DMS 273 treated with DMSO at 0.1 percent for 48 hours (cell line): ENCODE data around the gene CRABP2.

ENCODE experiments used
- DNase-seq: peaks from one replicate; lab custom pipeline; 2025; lab: John Stamatoyannopoulos, UW

Gene CRABP2

DNA sequence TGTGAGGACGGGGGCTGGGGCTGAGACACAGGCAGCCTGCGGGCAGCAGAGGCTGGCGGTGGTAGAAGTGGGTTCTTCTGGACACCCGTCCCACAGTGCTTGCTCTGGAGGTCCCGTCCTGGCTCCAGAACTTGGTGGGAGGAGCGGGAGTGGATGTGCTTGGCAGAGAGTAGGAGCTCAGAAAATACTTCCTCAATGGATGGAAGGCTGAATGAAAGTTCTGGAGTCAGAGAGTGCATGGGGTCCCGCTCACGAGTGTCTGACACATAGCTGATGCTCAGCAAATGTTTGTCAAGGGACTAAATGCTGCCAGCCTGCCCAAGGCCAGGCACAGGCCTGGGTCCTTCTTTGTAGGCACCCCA lies 14.7 kb downstream of the CRABP2 start:
- DNase-seq, result no peak

DNA sequence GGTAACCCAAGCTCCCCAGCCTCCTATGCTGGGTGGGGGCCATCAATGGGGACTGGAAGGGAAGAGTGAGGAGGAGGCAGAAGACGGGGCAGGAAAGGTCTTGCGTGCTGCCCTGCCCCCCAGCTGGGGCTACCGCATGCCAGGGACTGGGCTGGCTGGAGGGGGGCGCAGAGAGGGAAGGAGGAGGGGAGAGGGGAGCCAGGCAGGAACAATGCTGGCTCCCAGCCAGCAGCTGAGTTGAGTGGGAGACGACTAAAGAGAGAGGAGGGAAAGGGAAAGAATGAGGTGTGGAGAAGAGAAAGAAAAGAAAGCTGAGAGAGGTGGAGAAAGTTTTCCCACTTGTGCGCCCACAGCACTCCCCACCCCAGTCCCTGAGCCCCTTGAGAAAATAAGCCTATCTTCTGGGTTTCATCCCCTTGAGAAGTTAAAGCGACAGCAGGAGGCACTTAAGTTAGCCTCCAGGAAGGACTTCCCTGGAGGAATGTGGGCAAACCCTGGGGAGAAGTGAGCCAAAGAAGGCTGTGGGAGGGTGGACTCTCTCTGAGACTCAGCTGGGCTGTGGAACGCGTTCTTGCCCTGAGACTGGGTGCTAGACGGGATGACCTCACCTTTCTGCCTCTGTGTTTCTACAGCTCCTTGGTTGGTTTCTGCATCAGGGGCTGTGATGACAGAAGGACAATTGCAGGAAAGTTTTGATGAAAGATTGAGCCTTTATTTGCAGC lies 15.3 kb downstream of the CRABP2 start:
- no peak for DNase-seq

DNA sequence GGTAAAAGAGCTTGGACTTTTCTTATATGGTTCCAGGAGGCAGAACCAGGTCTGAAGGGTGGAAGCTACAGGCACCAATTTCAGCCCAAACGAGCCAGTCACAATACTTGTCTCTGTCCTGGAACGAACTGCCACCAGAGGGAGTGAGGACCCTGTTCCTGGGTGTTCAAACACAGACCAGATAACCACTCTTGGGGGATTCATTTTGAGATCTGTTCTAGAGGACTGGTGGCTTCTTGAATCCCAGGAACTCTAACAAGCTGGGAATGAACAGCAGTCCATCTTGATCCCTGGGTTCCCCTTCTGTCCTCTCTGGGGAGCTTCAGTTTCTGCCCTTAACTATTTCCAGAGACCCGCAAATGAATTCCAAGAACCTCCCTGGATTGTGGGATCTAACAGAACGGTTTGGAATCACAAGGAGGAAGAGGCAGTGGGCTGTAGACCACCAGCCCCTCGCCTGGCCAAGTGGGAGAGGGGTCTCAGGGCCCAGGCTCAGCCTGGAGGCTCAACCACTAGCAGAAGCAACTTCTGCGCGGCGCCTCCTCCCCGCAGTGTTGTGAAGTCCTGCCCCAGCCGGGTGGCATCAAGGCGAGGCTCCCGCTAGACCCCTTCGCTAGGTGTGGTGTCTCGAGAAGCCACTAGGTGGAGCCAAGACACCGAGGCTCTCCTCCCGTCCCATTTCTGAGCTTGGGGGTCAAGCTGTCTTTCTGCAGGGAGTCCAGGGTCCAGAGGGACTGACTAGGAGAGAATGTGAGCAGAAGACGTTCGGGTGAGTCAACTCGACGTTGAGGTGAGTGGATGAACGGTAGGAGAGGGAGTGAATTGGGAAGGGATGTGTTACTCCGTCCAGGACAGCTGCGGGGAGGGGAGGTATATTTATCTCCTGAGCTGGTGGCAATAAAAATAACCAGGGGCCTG lies 16.1 kb downstream of the CRABP2 start:
- peak; percentile 62 for DNase-seq

DNA sequence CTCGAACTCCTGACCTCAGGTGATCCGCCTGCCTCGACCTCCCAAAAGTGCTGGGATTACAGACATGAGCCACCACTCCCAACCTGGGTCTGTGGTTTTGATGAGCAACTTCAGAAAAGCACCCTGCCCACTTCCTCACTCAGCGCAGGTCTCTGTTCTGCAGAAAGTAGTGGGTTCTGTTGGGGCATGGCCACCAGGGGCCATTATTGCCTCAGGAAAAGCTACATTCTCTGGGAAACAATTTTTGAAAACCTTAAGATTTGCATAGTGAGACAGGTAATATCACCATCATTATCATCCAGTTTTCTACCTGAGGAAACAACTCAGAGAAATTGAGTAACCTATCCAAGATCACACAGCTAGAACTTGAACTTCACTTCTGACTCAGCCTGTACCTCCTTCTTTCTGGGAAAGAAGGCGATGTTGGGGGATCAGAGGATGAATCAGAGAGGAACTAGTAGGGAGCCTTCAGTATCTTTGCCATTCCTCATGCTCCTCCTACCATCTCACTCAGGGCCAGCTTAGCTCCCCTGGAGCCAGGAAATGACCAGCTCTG lies 21.1 kb downstream of the CRABP2 start:
- DNase-seq, result no peak

- no peak for DNase-seq
Observed at GRCh38 chr1:156682166-156682890, 23.1 kb downstream of the CRABP2 start.

DNA sequence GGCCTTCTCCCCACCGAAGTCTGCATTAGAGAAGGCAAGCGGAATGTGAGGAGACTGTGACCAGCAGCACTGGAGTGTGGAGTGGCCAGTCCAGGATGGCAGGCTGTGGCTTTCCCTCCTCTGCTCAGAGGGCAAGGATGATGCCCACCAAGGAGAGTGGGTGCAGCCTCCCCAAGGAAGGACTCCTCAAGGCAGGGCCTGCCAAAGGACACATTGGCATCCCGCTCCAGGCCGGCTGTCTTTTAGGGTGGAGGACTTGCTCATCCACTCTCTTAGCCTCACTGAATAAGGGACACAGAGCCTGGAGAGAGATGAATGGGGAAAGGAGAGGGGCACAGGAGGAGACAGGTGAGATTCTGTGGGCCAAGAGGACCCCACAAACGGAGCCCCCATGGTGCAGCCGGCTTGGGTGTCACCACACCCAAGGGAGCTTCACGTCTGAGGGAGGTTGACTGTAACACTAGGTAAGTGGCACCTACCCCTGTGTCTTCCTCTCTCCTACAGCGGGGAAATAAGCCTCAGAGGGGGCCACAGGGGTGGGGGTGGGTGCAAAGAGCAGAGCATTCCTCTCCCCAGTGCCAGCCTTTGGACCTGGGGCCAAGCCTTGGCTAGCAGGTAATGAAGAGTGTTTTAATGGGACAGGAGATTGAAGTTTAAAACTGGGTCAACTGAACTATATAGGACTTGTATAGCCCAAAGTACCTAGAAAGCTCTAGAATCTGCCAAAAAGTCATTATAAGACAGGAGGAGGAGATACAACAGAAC lies 24.0 kb downstream of the CRABP2 start:
- DNase-seq, result no peak

DNA sequence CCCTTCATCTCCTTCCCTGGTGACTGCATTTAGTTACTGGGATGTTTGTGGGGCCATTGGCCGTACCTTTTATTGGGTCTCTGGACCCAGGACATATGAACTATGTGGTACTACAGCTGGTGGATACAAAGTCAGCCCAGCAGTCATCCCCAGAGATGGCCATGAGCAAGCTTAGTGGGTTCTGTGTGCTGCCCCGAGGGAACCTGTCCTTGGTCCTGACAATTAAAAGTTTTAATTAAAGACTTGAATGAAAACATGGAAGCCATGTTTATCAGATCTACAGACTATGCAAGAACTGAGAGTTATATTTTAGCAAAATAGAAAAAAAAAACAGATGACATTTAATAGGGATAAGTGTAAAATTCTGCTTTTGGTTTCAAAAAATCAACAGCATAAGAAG lies 25.3 kb downstream of the CRABP2 start:
- no peak for DNase-seq

DNA sequence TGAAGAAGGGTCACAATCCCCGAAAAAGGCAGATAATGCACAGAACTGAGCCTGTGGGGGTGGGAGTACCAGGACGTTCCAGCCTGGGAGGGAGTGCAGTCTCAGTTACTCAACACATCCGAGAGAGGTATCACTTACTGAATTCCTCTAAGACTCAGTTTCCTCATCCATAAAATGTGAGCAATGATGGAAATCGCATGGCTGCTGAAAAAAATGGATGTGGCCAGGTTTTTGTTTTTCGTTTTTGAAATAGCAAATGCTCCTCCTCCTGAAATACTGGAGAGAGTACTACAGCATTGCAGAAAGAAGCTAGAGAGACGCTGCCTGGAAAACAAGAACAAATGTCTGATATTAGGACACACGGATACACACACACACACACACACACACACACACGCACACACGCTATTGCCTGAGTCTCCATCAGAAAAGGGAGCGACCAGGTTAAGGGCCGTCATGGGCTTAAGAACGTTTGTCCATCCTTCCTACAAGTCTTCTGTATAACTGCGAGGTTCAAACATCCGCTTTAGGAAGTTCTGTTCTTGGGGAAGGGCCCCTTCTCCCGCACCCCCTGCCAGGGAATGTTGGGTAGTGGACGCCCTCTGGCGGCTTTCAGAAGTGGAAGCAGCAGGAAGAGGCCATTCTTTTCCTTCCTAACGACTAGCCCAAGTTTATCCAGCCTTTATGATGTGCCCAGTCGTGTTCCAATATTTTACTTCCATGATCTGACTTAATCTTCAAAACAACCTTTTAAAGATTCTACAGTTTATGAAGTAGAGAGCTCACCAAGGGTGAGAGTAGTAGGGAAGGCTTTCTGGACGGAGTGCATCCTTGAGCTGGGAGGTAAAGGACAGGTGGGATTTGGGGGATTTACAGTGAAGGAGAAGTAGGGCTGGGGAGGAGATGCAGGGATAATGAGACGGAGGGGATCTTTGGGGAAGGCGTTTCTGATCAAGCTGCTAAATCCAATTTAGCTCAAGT lies 27.5 kb downstream of the CRABP2 start:
- peak; percentile 61 for DNase-seq

GRCh38 chr1:156676820-156677615 lies 28.4 kb downstream of the CRABP2 start, which contains the start of gene NES:
TSS of gene NES (minus strand) at chr1:156677407. CDS start at chr1:156677264, 143 bp downstream.
- no peak for DNase-seq

- DNase-seq, result no peak
Observed at GRCh38 chr1:156676114-156676819, 29.1 kb downstream of the CRABP2 start.

- no peak for DNase-seq
Observed at GRCh38 chr1:156675210-156676113, 29.9 kb downstream of the CRABP2 start.

DNA sequence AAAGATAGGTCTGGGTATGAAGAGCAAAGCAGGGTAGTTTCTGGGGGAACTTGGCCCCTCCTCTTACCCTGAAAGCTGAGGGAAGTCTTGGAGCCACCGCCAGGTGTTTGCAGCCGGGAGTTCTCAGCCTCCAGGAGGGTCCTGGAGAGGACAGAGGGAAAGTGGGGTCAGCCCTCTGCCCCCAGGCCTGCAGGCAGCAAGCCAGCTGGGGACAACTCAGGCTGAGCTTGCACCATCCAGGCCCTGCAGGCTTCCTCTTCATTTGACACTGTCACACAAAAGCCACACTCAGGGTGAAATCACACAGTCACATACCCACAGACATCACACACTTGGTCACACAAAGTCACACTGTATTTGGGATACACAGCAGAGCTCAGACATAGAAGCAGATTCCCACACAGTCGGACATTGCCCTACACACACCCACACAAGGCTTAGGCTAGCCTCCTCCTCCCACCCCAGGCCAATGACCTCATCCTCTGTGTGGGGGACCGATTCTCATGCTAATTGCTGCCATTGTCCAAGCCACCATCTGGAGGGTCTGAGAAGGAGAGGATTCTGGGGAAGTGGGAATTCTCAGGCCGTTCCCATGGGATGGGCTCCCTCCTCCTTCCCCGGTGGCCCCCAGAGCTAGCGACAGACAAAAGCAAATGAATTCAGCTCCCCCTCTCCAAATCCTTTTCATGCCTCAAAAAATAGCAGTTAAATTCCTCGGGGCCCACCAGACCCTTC lies 31.8 kb downstream of the CRABP2 start:
- DNase-seq, result no peak

- no peak for DNase-seq
Observed at GRCh38 chr1:156671804-156672203, 33.6 kb downstream of the CRABP2 start.

DNA sequence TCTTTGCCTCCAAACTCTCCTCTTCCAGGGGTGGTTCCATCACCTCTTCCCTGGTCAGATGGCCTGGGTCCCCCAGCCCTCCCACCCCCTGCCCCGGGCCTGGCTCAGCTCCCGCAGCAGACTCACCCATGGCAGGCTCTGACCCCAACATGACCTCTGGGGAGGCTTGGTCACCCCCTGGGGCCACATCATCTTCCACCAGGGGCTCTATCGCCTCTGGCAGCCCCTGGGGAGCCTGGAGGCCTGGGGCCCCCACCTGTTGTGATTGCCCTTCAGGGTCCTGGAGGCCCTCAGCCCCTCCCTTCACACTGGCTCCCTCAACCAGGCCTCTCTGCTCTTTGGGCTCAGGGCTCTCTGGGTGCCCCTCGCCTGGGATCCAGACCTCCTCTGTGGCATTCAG lies 34.6 kb downstream of the CRABP2 start:
- DNase-seq, result no peak

- DNase-seq, result no peak
Observed at GRCh38 chr1:156670359-156670758, 35.0 kb downstream of the CRABP2 start.

DNA sequence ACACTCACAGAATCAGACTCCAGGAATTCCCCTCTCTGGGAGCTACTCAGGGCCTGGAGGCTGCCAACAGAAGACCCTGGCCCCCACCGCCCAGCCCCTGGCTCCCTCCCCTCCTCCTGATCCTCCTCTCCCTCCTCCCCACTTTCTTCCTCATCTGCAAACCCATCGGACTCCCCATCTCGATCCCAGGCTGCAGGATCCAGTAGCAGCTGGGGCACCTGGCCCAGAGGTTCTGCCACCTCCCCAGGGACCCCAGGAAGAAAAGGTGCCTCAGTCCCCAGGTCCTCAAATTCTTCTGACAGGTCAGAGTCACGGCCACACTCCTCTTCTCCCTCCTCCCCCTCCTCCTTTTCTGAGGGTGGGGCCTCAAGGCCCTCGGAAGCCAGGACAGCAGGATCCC lies 35.6 kb downstream of the CRABP2 start:
- DNase-seq, result no peak
